HG03342 (cell line): ENCODE data around the gene CDK16.
"Not testable (repeated sequence)": the region's sequence is repeated elsewhere in the genome, so short reads cannot be mapped to it uniquely, and the experiment has no call there.

Experiments used
- ATAC-seq: cut with Tn5 transposase; IDR thresholded peaks from one replicate; pipeline ENCODE4 v1.9.1; 2021; ENCODE audit warnings: mild to moderate bottlenecking, moderate library complexity; ENCODE audit not compliant: unreplicated experiment

The CDK16 gene

GRCh38 chrX:47247206-47247998 lies 28.9 kb downstream of the CDK16 start:
- no peak for ATAC-seq

- no peak for ATAC-seq
Observed at GRCh38 chrX:47247999-47248320, 29.5 kb downstream of the CDK16 start.

- no peak for ATAC-seq
Observed at GRCh38 chrX:47248576-47248975, 30.1 kb downstream of the CDK16 start.

GRCh38 chrX:47250017-47250347 lies 31.5 kb downstream of the CDK16 start:
- ATAC-seq, result no peak

GRCh38 chrX:47257620-47258019 lies 39.1 kb downstream of the CDK16 start:
- ATAC-seq, result not testable (repeated sequence)

GRCh38 chrX:47264483-47265173 lies 46.1 kb downstream of the CDK16 start:
- no peak for ATAC-seq

- ATAC-seq, result no peak
Observed at GRCh38 chrX:47266643-47267042, 48.2 kb downstream of the CDK16 start.

- ATAC-seq, result no peak
Observed at GRCh38 chrX:47272013-47272408, 53.5 kb downstream of the CDK16 start.

GRCh38 chrX:47273011-47273730 lies 54.7 kb downstream of the CDK16 start:
- no peak for ATAC-seq

- ATAC-seq, result no peak
Observed at GRCh38 chrX:47278691-47279090, 60.2 kb downstream of the CDK16 start.
